HUES48 (cell line): Measurements from ENCODE around the gene SAE1.

Experiments used
- H3K27ac ChIP-seq: one replicate; pipeline ENCODE4 v1.7.0; 2013; ENCODE audit warnings: low read depth, low read length, inconsistent platforms
- H3K27me3 ChIP-seq: 2 replicates; pipeline ENCODE4 v1.6.1; 2013; ENCODE audit warnings: mild to moderate bottlenecking, low read length; ENCODE audit not compliant: control insufficient read depth, insufficient read depth
- H3K36me3 ChIP-seq: 2 replicates; pipeline ENCODE4 v1.6.1; 2013; ENCODE audit warnings: low read length; ENCODE audit not compliant: control insufficient read depth, insufficient read depth
- H3K4me1 ChIP-seq: 2 replicates; pipeline ENCODE4 v1.6.1; 2013; ENCODE audit warnings: mild to moderate bottlenecking, low read length; ENCODE audit not compliant: control insufficient read depth, insufficient read depth
- H3K4me3 ChIP-seq: 2 replicates; pipeline ENCODE4 v1.5.1; 2013; ENCODE audit warnings: mild to moderate bottlenecking, low read depth, low read length
- H3K9ac ChIP-seq: 2 replicates; pipeline ENCODE4 v1.6.1; 2013; ENCODE audit warnings: mild to moderate bottlenecking, low read depth, low read length, moderate library complexity
- H3K9me3 ChIP-seq: 2 replicates; pipeline ENCODE4 v1.6.1; 2013; ENCODE audit warnings: low read length; ENCODE audit not compliant: control insufficient read depth, insufficient read depth

SAE1 gene

DNA sequence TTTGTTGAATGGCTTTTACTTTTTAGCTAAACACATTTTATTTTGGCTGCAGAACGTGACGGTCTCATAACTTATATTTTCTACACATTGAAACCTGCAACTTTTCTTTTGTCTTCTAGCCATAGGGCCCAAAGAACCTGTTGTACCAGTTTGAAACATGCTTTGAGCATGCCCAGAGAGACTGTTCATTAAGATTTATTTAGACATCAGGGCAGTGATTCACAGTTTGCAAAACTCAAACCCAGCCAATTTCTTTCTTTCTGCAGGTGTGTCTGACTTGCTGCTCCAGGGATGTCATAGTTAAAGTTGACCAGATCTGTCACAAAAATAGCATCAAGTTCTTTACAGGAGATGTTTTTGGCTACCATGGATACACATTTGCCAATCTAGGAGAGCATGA is 22.0 kb downstream of the SAE1 start:
- H3K27me3 ChIP-seq = no peaks in the 10 kb centered on the region
- H3K9me3 ChIP-seq = no peaks in the 10 kb centered on the region
- peaks cover 22% of the 10 kb centered on the region for H3K4me1 ChIP-seq
- no peak overlapping the region for H3K9ac ChIP-seq
- H3K4me3 ChIP-seq = no peak overlapping the region
- H3K27ac ChIP-seq = peak overlapping the region; percentile 59
- H3K36me3 ChIP-seq = peaks cover 88% of the 10 kb centered on the region

GRCh38 chr19:47153266-47153665 is 22.6 kb downstream of the SAE1 start:
- H3K4me1 ChIP-seq = peaks cover 28% of the 10 kb centered on the region
- peaks cover 90% of the 10 kb centered on the region for H3K36me3 ChIP-seq
- no peaks in the 10 kb centered on the region for H3K9me3 ChIP-seq
- H3K9ac ChIP-seq = no peak overlapping the region
- no peak overlapping the region for H3K27ac ChIP-seq
- no peak overlapping the region for H3K4me3 ChIP-seq
- H3K27me3 ChIP-seq = no peaks in the 10 kb centered on the region

DNA sequence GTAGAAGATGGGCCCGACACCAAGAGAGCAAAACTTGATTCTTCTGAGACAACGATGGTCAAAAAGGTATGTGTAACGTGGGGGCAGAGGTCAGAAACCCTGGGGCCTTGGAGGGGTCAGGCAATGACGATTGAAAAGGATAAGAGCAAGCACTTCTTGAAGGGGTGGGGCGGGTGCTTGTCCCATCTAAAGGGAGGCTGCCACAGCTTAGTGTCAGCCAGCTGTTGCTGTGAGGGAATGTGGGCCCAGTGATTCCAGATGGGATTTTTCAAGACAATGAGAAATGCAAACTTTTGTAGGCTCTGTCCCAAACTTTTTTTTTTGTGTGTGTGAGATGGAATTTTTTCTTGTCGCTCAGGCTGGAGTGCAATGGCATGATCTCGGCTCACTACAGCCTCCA is 24.5 kb downstream of the SAE1 start:
- Histone ChIP-seq H3K4me1 (peaks cover 37% of the 10 kb centered on the region), H3K9ac (no peak overlapping the region), H3K36me3 (peaks cover 92% of the 10 kb centered on the region), H3K27ac (no peak overlapping the region), H3K4me3 (no peak overlapping the region), H3K27me3 (no peaks in the 10 kb centered on the region), H3K9me3 (no peaks in the 10 kb centered on the region)

DNA sequence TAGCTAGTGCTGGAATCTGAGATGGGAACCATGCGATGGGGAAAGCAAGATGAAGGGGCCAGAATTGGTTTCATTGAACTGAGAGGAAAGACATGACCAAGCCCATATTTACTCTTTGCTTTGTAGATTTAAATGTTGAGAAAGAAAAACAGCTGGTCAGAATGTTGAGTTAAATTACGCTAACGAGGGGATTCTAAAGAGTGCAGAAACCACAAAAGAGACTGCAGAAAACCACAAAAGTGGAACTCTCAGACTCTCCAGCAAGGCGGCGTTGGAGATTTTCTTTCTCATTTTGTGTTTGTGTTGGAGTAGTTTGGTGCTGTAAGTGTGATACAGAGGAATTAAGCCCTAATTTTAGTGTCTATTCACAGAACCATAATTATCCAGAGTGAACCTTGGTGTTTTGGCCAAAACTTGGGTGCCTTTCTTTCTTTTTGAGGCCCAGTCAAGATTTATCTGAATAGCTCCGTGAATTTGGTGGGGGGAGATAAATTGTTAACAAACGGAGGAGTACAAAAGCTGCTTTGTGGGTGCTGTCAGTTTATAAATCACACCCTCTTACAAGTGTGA is 26.3 kb downstream of the SAE1 start:
- Histone ChIP-seq H3K4me3 (peak overlapping the region; percentile 2; the same call in 1 of the 2 replicates), H3K27ac (peak overlapping the region; percentile 97), H3K27me3 (no peaks in the 10 kb centered on the region), H3K9ac (no peak overlapping the region), H3K36me3 (peaks cover 90% of the 10 kb centered on the region), H3K4me1 (peaks cover 31% of the 10 kb centered on the region), H3K9me3 (no peaks in the 10 kb centered on the region)

GRCh38 chr19:47157431-47158321 is 27.0 kb downstream of the SAE1 start:
- H3K4me1 ChIP-seq = peaks cover 29% of the 10 kb centered on the region
- H3K27me3 ChIP-seq = no peaks in the 10 kb centered on the region
- H3K27ac ChIP-seq = peak overlapping the region; percentile 97
- H3K9ac ChIP-seq = peak overlapping the region; percentile 67
- peak overlapping the region; percentile 41 for H3K4me3 ChIP-seq
- no peaks in the 10 kb centered on the region for H3K9me3 ChIP-seq
- peaks cover 90% of the 10 kb centered on the region for H3K36me3 ChIP-seq

- Histone ChIP-seq H3K4me3 (peak overlapping the region; percentile 41; the same call in 1 of the 2 replicates), H3K27ac (peak overlapping the region; percentile 97), H3K27me3 (no peaks in the 10 kb centered on the region), H3K9me3 (no peaks in the 10 kb centered on the region), H3K9ac (peak overlapping the region; percentile 67), H3K36me3 (peaks cover 88% of the 10 kb centered on the region), H3K4me1 (peaks cover 29% of the 10 kb centered on the region)
These were observed 27.7 kb downstream of the SAE1 start for GRCh38 chr19:47158367-47158791.

GRCh38 chr19:47158879-47159503 is 28.4 kb downstream of the SAE1 start:
- no peak overlapping the region for H3K4me3 ChIP-seq
- H3K27me3 ChIP-seq = no peaks in the 10 kb centered on the region
- H3K9ac ChIP-seq = no peak overlapping the region; the same call in 1 of the 2 replicates
- H3K4me1 ChIP-seq = peaks cover 29% of the 10 kb centered on the region
- no peaks in the 10 kb centered on the region for H3K9me3 ChIP-seq
- peak overlapping the region; percentile 97 for H3K27ac ChIP-seq
- peaks cover 87% of the 10 kb centered on the region for H3K36me3 ChIP-seq

- H3K4me1 ChIP-seq = peaks cover 21% of the 10 kb centered on the region
- H3K9ac ChIP-seq = no peak overlapping the region
- H3K9me3 ChIP-seq = no peaks in the 10 kb centered on the region
- H3K4me3 ChIP-seq = no peak overlapping the region
- H3K27ac ChIP-seq = no peak overlapping the region
- no peaks in the 10 kb centered on the region for H3K27me3 ChIP-seq
- H3K36me3 ChIP-seq = peaks cover 75% of the 10 kb centered on the region
These were observed 31.3 kb downstream of the SAE1 start for GRCh38 chr19:47161876-47162489.

DNA sequence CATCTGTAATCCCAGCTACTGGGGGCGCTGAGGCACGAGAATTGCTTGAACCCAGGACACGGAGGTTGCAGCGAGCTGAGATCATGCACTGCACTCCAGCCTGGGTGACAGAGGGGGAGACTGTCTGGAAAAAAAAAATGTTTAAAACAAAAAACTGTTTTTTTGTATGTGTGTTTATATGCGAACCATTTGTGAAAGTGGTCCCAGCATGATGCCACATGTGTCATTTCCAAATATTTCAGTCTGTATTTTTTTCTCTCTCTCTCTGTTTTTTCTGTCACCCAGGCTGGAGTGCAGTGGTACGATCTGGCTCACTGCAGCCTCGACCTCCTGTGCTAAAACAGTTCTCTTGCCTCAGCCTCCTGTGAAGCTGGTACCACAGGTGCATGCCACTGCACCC is 37.4 kb downstream of the SAE1 start:
- Histone ChIP-seq H3K27me3 (no peaks in the 10 kb centered on the region), H3K4me1 (no peaks in the 10 kb centered on the region), H3K27ac (no peak overlapping the region), H3K36me3 (peaks cover 78% of the 10 kb centered on the region), H3K4me3 (no peak overlapping the region), H3K9ac (no peak overlapping the region), H3K9me3 (no peaks in the 10 kb centered on the region)

- Histone ChIP-seq H3K36me3 (peaks cover 92% of the 10 kb centered on the region), H3K9me3 (no peaks in the 10 kb centered on the region), H3K4me1 (no peaks in the 10 kb centered on the region), H3K27me3 (no peaks in the 10 kb centered on the region), H3K9ac (no peak overlapping the region), H3K27ac (no peak overlapping the region), H3K4me3 (no peak overlapping the region)
These were observed 42.2 kb downstream of the SAE1 start for GRCh38 chr19:47172666-47173455.
